GM12892 (cell line): ENCODE results near the gene ADORA2B.

Source experiments
- POLR2A ChIP-seq: IDR thresholded peaks from 2 replicates; pipeline ENCODE4 v1.6.1; 2011; ENCODE audit warnings: low read depth, low read length, control low read depth
- POLR2AphosphoS5 ChIP-seq: IDR thresholded peaks from 2 replicates; pipeline ENCODE4 v1.6.1; 2011; ENCODE audit warnings: low read depth, low read length, control low read depth
- TAF1 ChIP-seq: IDR thresholded peaks from 2 replicates; pipeline ENCODE4 v1.6.1; 2011; ENCODE audit warnings: low read depth, mild to moderate bottlenecking, control low read depth, low read length, borderline replicate concordance

GRCh38 chr17:15951368-15952047, 6.6 kb downstream of the ADORA2B start:
- TF ChIP-seq POLR2A (no peak), POLR2AphosphoS5 (no peak), TAF1 (no peak)
